Mucosa of rectum (tissue), 2 donors: ENCODE measurements around the gene DYNC1H1.

ENCODE experiments used
- H3K27ac ChIP-seq, 2 donors: one replicate each; pipeline ENCODE4 v1.7.0; 2013; ENCODE audit warnings: inconsistent platforms in 2 of 2, low read depth in 2 of 2, low read length in 2 of 2
- H3K27me3 ChIP-seq, 2 donors: one replicate each; pipeline ENCODE4 v1.7.0; 2013; ENCODE audit warnings: low read length in 2 of 2; ENCODE audit not compliant: control insufficient read depth in 2 of 2, insufficient read depth in 2 of 2
- H3K36me3 ChIP-seq, 2 donors: one replicate each; pipeline ENCODE4 v1.7.0; 2013; ENCODE audit warnings: low read length in 2 of 2; ENCODE audit not compliant: control insufficient read depth in 2 of 2, insufficient read depth in 2 of 2
- H3K4me1 ChIP-seq, 2 donors: one replicate each; pipeline ENCODE4 v1.7.0; 2013; ENCODE audit warnings: low read length in 2 of 2, mild to moderate bottlenecking in 1 of 2; ENCODE audit not compliant: control insufficient read depth in 2 of 2, insufficient read depth in 2 of 2
- H3K4me3 ChIP-seq, 2 donors: one replicate each; pipeline ENCODE4 v1.7.0; 2013; ENCODE audit warnings: low read length in 2 of 2
- H3K9ac ChIP-seq, 2 donors: one replicate each; pipeline ENCODE4 v1.7.0; 2013; ENCODE audit warnings: low read length in 2 of 2, low read depth in 1 of 2, mild to moderate bottlenecking in 1 of 2
- H3K9me3 ChIP-seq, 2 donors: one replicate each; pipeline ENCODE4 v1.7.0; 2013; ENCODE audit warnings: low read length in 2 of 2; ENCODE audit not compliant: control insufficient read depth in 2 of 2
- donor health status: healthy.
- donor health status: Normal muscosa, but diverticular disease.

Gene DYNC1H1

GRCh38 chr14:101988377-101988776, 24.0 kb downstream of the DYNC1H1 start:
- no peaks in the 10 kb centered on the region for H3K4me1 ChIP-seq
- H3K9ac ChIP-seq: no peak overlapping the region
- H3K27me3 ChIP-seq: no peaks in the 10 kb centered on the region
- H3K27ac ChIP-seq: no peak overlapping the region
- no peaks in the 10 kb centered on the region for H3K9me3 ChIP-seq
- H3K4me3 ChIP-seq: no peak overlapping the region
- H3K36me3 ChIP-seq: peaks cover 69 to 81% of the 10 kb centered on the region in 2 donors

GRCh38 chr14:101991352-101991751, 27.0 kb downstream of the DYNC1H1 start:
- Histone ChIP-seq H3K4me1 (no peaks in the 10 kb centered on the region), H3K27me3 (no peaks in the 10 kb centered on the region), H3K9me3 (no peaks in the 10 kb centered on the region), H3K9ac (no peak overlapping the region), H3K27ac (no peak overlapping the region), H3K36me3 (peaks cover 74 to 86% of the 10 kb centered on the region in 2 donors), H3K4me3 (no peak overlapping the region)

DNA sequence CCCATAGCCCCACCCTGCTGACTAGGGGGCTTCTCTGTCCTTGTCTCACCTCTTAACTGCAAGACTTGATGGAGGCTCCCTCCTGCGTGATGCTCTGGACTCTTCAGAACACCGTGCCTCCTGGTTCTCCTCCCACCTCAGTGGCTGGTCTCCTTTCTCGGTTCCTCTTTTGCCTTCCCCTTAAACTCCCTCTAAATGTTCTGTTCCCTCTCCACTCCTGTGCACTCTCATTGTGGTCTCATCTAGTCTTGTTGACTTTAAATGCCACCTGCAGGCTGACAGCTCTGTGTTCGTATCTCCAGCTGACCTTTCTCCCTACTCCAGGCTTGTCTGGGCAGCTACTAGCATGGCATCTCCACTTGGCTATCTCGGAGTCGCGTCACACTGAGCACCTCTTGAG, 28.3 kb downstream of the DYNC1H1 start:
- peaks cover 72 to 84% of the 10 kb centered on the region in 2 donors for H3K36me3 ChIP-seq
- no peak overlapping the region for H3K9ac ChIP-seq
- H3K27ac ChIP-seq: no peak overlapping the region

GRCh38 chr14:101997429-101998336, 33.3 kb downstream of the DYNC1H1 start:
- no peaks in the 10 kb centered on the region for H3K27me3 ChIP-seq
- H3K27ac ChIP-seq: no peak overlapping the region
- H3K36me3 ChIP-seq: peaks cover 69 to 84% of the 10 kb centered on the region in 2 donors

More for the DNA sequence above, 28.3 kb downstream of the DYNC1H1 start:
- Histone ChIP-seq H3K27me3 (no peaks in the 10 kb centered on the region), H3K4me3 (no peak overlapping the region), H3K9me3 (no peaks in the 10 kb centered on the region), H3K4me1 (no peaks in the 10 kb centered on the region)

DNA sequence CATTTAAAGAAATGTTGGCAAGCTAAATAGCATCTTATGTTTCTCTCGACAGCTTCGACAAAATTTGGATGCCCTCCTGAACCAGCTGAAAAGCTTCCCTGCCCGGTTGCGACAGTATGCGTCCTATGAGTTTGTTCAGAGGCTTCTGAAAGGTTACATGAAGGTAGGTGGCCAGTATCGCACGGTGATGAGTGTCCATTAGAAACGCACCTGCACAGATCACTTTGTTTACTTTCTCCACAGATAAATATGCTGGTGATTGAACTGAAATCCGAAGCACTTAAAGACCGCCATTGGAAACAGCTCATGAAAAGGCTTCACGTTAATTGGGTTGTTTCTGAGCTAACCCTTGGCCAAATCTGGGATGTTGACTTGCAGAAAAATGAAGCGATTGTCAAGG, 36.5 kb downstream of the DYNC1H1 start:
- H3K27me3 ChIP-seq: no peaks in the 10 kb centered on the region
- peaks cover 67 to 82% of the 10 kb centered on the region in 2 donors for H3K36me3 ChIP-seq
- no peak overlapping the region for H3K27ac ChIP-seq
- no peaks in the 10 kb centered on the region for H3K4me1 ChIP-seq
- H3K4me3 ChIP-seq: no peak overlapping the region
- no peaks in the 10 kb centered on the region for H3K9me3 ChIP-seq
- no peak overlapping the region for H3K9ac ChIP-seq

More at GRCh38 chr14:101997429-101998336, 33.3 kb downstream of the DYNC1H1 start:
- Histone ChIP-seq H3K4me3 (no peak overlapping the region), H3K9ac (no peak overlapping the region), H3K9me3 (no peaks in the 10 kb centered on the region), H3K4me1 (no peaks in the 10 kb centered on the region)

DNA sequence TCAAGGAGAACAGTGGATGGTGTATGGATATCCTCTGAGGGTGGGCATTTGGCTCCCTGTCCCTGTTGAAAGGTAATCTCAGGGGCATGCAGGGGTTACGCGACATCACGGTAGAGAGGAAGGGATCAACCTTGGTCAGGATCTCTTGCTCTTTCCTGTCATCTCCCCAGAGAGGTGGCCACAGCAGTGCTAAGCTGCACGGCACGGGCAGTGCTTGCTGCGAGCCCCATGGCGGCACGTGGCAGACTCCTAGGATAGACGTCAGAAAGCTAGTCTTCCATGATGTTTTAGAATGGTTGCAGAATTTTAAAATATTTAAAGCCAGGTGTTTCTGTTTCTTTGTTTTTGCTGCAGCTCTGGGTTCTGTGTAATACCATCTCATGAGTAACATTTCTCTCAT, 41.0 kb downstream of the DYNC1H1 start:
- Histone ChIP-seq H3K4me3 (no peak overlapping the region), H3K4me1 (no peaks in the 10 kb centered on the region), H3K27me3 (no peaks in the 10 kb centered on the region), H3K27ac (no peak overlapping the region), H3K36me3 (peaks cover 72 to 87% of the 10 kb centered on the region in 2 donors), H3K9ac (no peak overlapping the region), H3K9me3 (no peaks in the 10 kb centered on the region)

DNA sequence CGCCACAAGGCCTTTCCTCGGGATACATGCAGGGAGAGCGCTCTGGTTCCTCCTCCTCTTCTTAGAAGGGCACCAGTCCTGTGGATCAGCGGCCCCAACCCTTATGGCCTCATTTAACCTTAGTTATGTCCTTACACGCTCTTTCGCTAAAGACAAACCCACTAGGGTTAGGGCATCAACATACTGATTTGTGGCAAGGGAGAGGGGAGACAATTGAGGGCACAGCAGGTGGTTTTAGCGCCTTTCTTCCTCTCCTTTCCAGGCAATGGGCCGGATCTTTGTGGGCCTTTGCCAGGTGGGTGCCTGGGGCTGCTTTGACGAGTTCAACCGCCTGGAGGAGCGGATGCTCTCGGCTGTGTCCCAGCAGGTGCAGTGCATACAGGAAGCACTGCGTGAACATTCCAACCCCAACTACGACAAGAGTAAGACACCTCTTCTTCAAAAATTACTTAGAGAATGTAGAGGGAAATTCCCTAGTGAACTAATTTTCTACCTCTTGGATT, 43.6 kb downstream of the DYNC1H1 start:
- peaks cover 77 to 87% of the 10 kb centered on the region in 2 donors for H3K36me3 ChIP-seq
- no peaks in the 10 kb centered on the region for H3K9me3 ChIP-seq
- H3K27ac ChIP-seq: no peak overlapping the region

DNA sequence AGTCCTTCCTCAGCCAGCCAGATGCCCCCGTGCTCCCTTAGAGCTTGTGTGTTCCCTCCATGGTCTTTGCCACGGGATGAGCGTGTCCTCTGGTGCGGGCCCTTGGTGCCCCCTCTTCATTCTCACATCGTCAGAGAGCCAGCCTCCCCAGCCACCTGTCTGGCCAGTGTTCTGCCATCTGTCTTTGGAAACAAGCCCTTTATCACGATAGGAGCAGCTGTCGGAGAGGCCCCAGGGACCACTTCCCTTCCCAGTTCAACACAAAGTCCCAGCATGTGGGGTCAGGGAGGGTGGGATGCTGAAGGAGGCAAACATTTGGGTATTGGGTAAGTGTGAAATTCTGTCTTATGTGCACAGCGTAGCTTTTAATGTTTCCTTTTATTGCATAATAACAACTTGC, 44.5 kb downstream of the DYNC1H1 start:
- H3K4me1 ChIP-seq: no peaks in the 10 kb centered on the region
- no peak overlapping the region for H3K27ac ChIP-seq
- no peaks in the 10 kb centered on the region for H3K9me3 ChIP-seq
- no peak overlapping the region for H3K4me3 ChIP-seq
- H3K36me3 ChIP-seq: peaks cover 84 to 91% of the 10 kb centered on the region in 2 donors
- H3K27me3 ChIP-seq: no peaks in the 10 kb centered on the region
- H3K9ac ChIP-seq: no peak overlapping the region

More for the DNA sequence above, 43.6 kb downstream of the DYNC1H1 start:
- no peaks in the 10 kb centered on the region for H3K27me3 ChIP-seq
- H3K9ac ChIP-seq: no peak overlapping the region
- no peaks in the 10 kb centered on the region for H3K4me1 ChIP-seq
- no peak overlapping the region for H3K4me3 ChIP-seq

DNA sequence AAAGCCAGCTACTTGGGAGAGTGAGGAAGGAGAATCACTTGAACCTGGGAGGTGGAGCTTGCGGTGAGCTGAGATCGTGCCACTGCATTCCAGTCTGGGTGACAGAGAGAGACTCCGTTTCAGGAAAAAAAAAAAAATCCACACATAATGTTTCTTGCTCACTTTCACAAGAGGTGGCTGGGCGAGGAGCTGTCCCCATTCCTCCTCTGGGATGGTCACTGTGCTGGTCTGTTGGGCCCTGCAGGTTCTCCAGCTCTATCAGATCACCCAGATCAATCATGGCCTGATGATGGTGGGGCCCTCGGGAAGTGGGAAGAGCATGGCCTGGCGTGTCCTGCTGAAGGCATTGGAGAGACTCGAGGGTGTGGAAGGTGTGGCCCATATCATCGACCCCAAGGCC, 47.3 kb downstream of the DYNC1H1 start:
- Histone ChIP-seq H3K4me3 (no peak overlapping the region), H3K27me3 (no peaks in the 10 kb centered on the region), H3K4me1 (no peaks in the 10 kb centered on the region), H3K9ac (no peak overlapping the region), H3K27ac (no peak overlapping the region), H3K9me3 (no peaks in the 10 kb centered on the region), H3K36me3 (peaks cover 91 to 94% of the 10 kb centered on the region in 2 donors)

- Histone ChIP-seq H3K36me3 (peaks cover 92 to 95% of the 10 kb centered on the region in 2 donors), H3K9me3 (no peaks in the 10 kb centered on the region), H3K27ac (no peak overlapping the region), H3K9ac (no peak overlapping the region), H3K4me3 (no peak overlapping the region), H3K27me3 (no peaks in the 10 kb centered on the region), H3K4me1 (no peaks in the 10 kb centered on the region)
Observed at GRCh38 chr14:102012336-102012735, 48.0 kb downstream of the DYNC1H1 start.
